Pancreas (tissue), 10 donors: Measurements from ENCODE around the gene UBE2E2. TPM values are rescaled to one million over a fixed set of nuclear protein-coding genes. Genes with fewer than 3 reads are reported as not detected.
A peak's percentile ranks its signal among the peaks of the same experiment; 100 is the strongest.

Experiments
- ATAC-seq, 4 donors: fragments of 200-7000 bp; cut with Tn5 transposase; one replicate each; pipeline versions ENCODE4 v1.8.0 to v1.9.1; 2020; ENCODE audit warnings: mild to moderate bottlenecking in 4 of 4, moderate library complexity in 4 of 4
- DNase-seq, 6 donors: peaks; one replicate each; pipeline ENCODE4 v3.0.0-alpha.2; 2020
- FAIRE-seq: peaks from 2 replicates; lab custom pipeline; 2012; peaks lifted over from hg19 to GRCh38; lab: Jason Lieb, UNC
- H3K27ac ChIP-seq, 4 donors: fragments of 200-600 bp; sonication (generic); 1 replicate in 3 of 4; 2 replicates in 1 of 4; pipeline versions ENCODE4 v1.5.0 to v1.8.0; 2020
- H3K27me3 ChIP-seq, 4 donors: fragments of 200-600 bp; one replicate each; pipeline ENCODE4 v1.8.0; 2021
- H3K36me3 ChIP-seq, 3 donors: fragments of 200-600 bp; sonication (generic) in 1 of 3; one replicate each; pipeline versions ENCODE4 v1.5.0 to v1.8.0; 2020 to 2021
- H3K4me1 ChIP-seq, 3 donors: fragments of 200-600 bp; one replicate each; pipeline ENCODE4 v1.8.0; 2021
- H3K4me3 ChIP-seq, 4 donors: fragments of 200-600 bp; sonication (generic) in 2 of 4; one replicate each; pipeline versions ENCODE4 v1.5.0 to v1.8.0; 2020 to 2021
- H3K9me3 ChIP-seq, 4 donors: fragments of 200-600 bp; one replicate each; pipeline ENCODE4 v1.8.0; 2021
- CTCF ChIP-seq, 4 donors: fragments of 200-600 bp; sonication (generic) in 3 of 4; IDR thresholded peaks; one replicate each; pipeline versions ENCODE4 v1.5.0 to v1.8.0; 2021; ENCODE audit warnings: antibody characterized with exemption in 4 of 4
- WGBS, 2 donors: extraction: QIAGEN DNeasy Blood & Tissue Kit; methylation state at CpG; one replicate each; pipeline ENCODE4 v1.1.7; 2013; 5-methylcytosine and 5-hydroxymethylcytosine counted together
- intact Hi-C, 3 donors: fragments of 100-400 bp; cut with DNase I; formaldehyde crosslinking; loops; one replicate each; pipeline versions ENCODE4 v1.11.1 to v1.14.2; 2022
- polyA plus RNA-seq, 2 donors: library from polyadenylated mRNA; stranded (reverse); fragments of 200-250 nt; gene quantifications; one replicate each; pipeline ENCODE4 v1.2.3, GENCODE V29; 2013
- total RNA-seq, 6 donors: library from RNA; stranded (reverse); fragmentation: NEBNext Ultra II Directional in 4 of 6; extraction: Animal tissue kit (Norgen Biotek cat#: 25700) in 4 of 6; gene quantifications; one replicate each; pipeline versions ENCODE4 v1.2.1 to v1.2.4, GENCODE V29; 2021 to 2023
- donor health status: healthy with polysubstance abuse.
- donor health status: DM: no; HTN: no; CAD: no; lungs with moderate emphysema.
- donor health status: DM: no; HTN: no; CAD: no.
- donor health status: control.
- donor health status: control.
- donor health status: Bipolar disorder and iron deficiency.
- donor health status: DM: yes; HTN: yes; CAD: no.
- donor health status: DM: no; HTN: no; CAD: no.
- donor health status: DM: no; HTN: no; CAD: no.
- donor health status: DM: yes; HTN: yes; CAD: no.

The UBE2E2 gene
- total and polyA plus RNA-seq, 8 donors: 3.3 to 11.6 (median 5.8) TPM

- ATAC-seq (no peak), FAIRE-seq (peak; percentile 53), DNase-seq (no peak)
- 38 to 53% methylated on average over 5 of the region's 5 CpGs for WGBS, 2 donors
- Histone ChIP-seq H3K4me1 (peaks cover 0 to 17% (median 3%) of the 10 kb centered on the region in 3 donors), H3K36me3 (no peaks in the 10 kb centered on the region), H3K9me3 (no peaks in the 10 kb centered on the region), H3K4me3 (no peak overlapping the region), H3K27ac (no peak overlapping the region), H3K27me3 (no peaks in the 10 kb centered on the region)
- intact Hi-C loops: no loop called here
- no peak for TF ChIP-seq CTCF (IDR thresholded peaks at IDR 0.05)
Measured at GRCh38 chr3:23217872-23218554, 14.9 kb downstream of the UBE2E2 start.

GRCh38 chr3:23219117-23219516 lies 16.0 kb downstream of the UBE2E2 start:
- Histone ChIP-seq H3K9me3 (no peaks in the 10 kb centered on the region), H3K4me1 (peaks cover 0 to 17% (median 3%) of the 10 kb centered on the region in 3 donors), H3K27ac (no peak overlapping the region), H3K27me3 (no peaks in the 10 kb centered on the region), H3K36me3 (no peaks in the 10 kb centered on the region), H3K4me3 (no peak overlapping the region)
- 15% methylated on average over 2 of the region's 2 CpGs for WGBS, 2 donors
- TF ChIP-seq CTCF (IDR thresholded peaks at IDR 0.05): no peak
- peak in 3 of 4 donors; percentile 48 to 69 (median 51) for ATAC-seq
- intact Hi-C loops: no loop called here
- no peak for DNase-seq
- no peak for FAIRE-seq

- Histone ChIP-seq H3K4me1 (peaks cover 0 to 17% (median 3%) of the 10 kb centered on the region in 3 donors), H3K27me3 (no peaks in the 10 kb centered on the region), H3K27ac (no peak overlapping the region), H3K9me3 (no peaks in the 10 kb centered on the region), H3K4me3 (no peak overlapping the region), H3K36me3 (no peaks in the 10 kb centered on the region)
- intact Hi-C loops: no loop called here
- no peak for ATAC-seq
- 51 to 53% methylated on average over 2 of the region's 2 CpGs for WGBS, 2 donors
- DNase-seq: no peak
- no peak for TF ChIP-seq CTCF (IDR thresholded peaks at IDR 0.05)
- FAIRE-seq: no peak
Measured at GRCh38 chr3:23219552-23219951, 16.4 kb downstream of the UBE2E2 start.

GRCh38 chr3:23221136-23221535 lies 18.0 kb downstream of the UBE2E2 start:
- ATAC-seq (no peak), FAIRE-seq (no peak)
- no peak overlapping the region for H3K4me3 ChIP-seq

More at GRCh38 chr3:23221136-23221535, 18.0 kb downstream of the UBE2E2 start:
- Histone ChIP-seq H3K36me3 (no peaks in the 10 kb centered on the region), H3K9me3 (no peaks in the 10 kb centered on the region), H3K4me1 (peaks cover 0 to 17% (median 3%) of the 10 kb centered on the region in 3 donors), H3K27ac (no peak overlapping the region), H3K27me3 (no peaks in the 10 kb centered on the region)
- no peak for DNase-seq
- WGBS, 2 donors: 92 to 97% methylated on average over 3 of the region's 3 CpGs
- no peak for TF ChIP-seq CTCF (IDR thresholded peaks at IDR 0.05)
- intact Hi-C loops: no loop called here
